GM18505 (cell line): Measurements from ENCODE around the gene ANKRD37.
"Not testable (repeated sequence)": the region's sequence is repeated elsewhere in the genome, so short reads cannot be mapped to it uniquely, and the experiment has no call there.

Experiments used
- ATAC-seq: cut with Tn5 transposase; IDR thresholded peaks from one replicate; pipeline ENCODE4 v1.9.1; 2021; ENCODE audit not compliant: unreplicated experiment
- POLR2A ChIP-seq: IDR thresholded peaks from 4 replicates; pipeline ENCODE4 v1.6.1; 2011; ENCODE audit warnings: borderline replicate concordance; ENCODE audit not compliant: insufficient read depth, insufficient read length; ENCODE audit errors: extremely low read depth

Gene ANKRD37, protein sequence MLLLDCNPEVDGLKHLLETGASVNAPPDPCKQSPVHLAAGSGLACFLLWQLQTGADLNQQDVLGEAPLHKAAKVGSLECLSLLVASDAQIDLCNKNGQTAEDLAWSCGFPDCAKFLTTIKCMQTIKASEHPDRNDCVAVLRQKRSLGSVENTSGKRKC

DNA sequence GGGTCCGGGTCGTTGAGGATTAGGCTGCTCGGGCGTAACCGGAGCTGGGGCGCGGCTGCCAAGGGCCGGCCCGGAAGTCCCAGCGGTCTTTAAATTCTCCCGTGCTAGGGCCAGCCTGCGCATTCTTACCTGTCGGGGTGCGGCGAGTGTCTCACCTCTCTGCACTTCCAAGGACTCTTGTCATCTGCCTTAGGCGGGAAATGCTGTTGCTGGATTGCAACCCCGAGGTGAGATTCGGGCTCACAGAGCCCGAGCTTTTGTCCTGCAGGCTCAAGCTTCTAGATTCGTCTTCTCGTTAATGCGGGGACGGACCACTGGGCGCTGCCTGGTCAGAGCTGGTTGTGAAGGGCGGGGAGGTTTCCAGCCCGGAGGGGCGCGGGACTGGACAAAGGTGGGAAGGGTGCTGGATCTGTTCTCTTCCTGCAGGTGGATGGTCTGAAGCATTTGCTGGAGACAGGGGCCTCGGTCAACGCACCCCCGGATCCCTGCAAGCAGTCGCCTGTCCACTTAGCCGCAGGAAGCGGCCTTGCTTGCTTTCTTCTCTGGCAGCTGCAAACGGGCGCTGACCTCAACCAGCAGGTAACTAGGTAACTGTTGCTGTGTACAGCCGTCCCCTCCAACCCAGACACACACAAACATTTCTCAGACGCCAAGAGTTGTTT lies at the start of gene ANKRD37:
ANKRD37 (plus strand) TSS at position 118 of the 662 bp plus-strand sequence; CDS start at position 201, 83 bp downstream.
- ATAC-seq = peak; percentile 8
- peak; percentile 82 for TF ChIP-seq POLR2A

DNA sequence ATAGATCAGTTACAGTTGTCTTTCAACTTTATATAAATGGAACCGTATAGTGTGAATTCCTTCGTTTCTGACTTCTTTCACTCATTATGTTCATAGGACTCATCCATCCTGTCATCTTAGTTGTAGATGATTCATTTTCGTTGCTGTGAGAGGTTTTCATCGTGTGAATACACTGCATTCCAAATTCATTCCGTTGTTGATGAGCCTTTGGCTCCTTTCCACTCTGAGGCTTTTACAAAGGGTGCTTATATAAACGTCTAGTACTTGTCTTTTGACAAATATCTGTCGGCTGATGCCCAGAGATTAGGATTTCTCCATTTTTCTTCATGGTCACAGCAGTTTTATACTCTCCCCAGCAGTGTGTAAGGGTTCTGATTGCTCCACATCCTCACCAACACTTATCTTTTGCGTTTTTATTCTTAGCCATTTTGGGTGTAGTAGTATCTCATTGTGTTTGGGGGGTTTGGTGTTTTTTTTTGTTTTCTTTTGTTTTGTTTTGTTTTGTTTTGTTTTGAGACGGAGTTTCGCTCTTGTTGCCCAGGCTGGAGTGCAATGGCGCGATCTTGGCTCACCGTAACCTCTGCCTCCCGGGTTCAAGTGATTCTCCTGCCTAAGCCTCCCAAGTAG lies 49.6 kb upstream of the ANKRD37 start:
- no peak for ATAC-seq
- TF ChIP-seq POLR2A = no peak

DNA sequence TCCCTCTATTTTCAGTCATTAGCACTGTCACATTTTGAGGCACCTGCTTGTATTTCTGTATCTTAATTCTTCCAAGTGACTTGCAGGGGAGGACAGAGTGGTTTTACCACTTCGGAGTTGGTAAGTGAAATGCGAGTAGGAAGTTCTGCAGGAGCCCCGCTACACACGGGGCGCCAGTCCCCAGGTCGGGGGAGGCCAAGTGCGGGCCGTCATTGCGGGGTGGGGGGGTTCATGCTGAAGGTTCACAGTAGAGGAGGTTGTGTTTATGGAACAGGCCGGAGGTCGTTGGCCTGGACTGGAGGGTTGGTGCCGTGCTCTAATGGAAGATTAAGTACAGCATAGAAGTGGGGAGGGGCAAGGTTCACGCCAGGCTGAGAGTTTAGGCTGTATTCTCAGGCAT lies 45.0 kb upstream of the ANKRD37 start:
- no peak for ATAC-seq
- TF ChIP-seq POLR2A = no peak

DNA sequence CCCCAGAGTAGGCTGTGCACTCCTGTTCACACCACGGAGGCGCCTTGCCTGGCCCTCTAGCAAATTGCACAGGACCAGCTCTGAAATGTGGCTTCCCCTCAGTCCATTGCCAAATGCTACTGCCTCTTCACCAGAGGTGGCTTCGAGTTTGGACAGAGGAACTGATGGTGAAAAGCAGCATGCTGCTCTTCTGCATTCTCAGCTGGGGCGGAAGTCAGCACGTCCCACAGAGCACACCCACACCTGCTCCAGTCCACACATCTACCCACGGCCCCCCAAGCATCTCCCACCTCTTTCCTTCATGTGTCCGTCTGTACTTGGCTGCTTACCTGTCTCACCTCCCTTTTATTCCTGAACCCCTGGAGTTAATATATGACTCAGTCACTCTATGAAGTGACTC lies 44.4 kb upstream of the ANKRD37 start:
- no peak for ATAC-seq
- no peak for TF ChIP-seq POLR2A

DNA sequence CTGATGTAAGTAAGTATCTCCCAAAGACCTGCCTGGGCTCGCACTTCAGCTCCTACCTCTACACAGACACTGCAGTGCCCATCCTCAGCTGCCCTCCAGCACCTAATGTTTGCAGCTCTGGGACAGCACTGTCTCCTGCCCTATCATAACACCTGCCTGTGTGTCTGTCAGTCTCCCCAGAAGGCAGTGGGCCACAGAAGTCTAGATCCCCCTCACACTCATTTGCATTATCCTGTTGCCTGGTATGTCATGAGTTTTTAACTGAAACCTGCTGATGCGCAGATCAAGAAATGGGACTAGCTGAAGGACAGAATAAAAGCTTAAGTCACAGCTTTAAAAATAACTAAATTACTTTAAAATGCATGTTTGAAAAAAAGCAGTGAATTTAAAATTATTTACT lies 43.9 kb upstream of the ANKRD37 start:
- ATAC-seq = no peak
- no peak for TF ChIP-seq POLR2A

DNA sequence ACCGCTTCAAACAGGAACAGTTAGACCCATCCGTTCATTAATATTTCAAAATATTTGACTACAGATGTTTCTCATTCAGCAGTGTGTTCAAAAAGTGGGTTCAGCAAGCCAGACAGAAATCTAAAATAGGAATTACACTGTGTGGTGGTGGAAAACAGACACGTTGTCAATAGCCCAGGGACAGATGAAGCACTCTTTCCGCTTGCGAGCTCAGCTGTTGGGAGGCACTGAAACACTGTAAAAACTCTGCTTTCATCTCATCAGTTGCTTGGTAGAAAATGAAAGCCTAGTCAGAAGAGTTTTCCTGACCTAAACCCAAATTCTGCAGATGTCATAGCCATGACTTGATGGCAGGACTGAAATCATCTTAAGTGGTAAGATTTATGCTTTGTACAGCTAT lies 39.4 kb upstream of the ANKRD37 start:
- no peak for ATAC-seq
- TF ChIP-seq POLR2A = no peak

DNA sequence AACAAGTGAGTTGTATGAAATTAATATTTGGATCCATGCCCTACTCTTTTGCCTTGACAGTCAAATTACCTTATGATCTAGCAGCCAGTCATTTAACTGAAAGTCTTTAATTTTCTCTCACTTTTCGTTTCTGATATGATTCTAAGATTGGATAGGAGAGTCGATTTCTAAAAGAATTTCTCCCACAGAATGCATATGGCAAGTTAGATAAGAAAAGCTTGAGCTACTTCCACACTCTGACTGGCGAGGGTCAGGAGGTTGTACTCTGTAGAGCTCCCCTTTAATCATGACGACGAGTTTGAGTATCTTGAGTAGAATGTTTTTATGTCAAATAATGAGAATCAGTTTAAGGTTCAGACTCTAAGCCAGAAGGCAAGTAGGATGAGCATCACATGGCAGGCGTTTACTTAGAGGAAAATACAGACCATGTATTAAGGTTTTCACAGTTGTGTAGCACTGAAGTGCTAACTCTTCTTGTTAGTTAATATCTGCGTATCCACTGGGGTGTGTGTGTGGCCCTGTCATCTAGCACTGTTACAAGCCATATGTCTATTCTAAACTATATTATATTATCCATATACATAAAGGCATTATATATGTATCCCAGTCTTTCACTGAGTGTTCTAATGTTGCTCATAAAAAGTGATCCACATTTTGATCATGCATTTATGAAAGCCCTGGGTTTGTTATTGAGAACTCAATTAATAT lies 38.8 kb upstream of the ANKRD37 start:
- TF ChIP-seq POLR2A = no peak
- ATAC-seq = no peak

DNA sequence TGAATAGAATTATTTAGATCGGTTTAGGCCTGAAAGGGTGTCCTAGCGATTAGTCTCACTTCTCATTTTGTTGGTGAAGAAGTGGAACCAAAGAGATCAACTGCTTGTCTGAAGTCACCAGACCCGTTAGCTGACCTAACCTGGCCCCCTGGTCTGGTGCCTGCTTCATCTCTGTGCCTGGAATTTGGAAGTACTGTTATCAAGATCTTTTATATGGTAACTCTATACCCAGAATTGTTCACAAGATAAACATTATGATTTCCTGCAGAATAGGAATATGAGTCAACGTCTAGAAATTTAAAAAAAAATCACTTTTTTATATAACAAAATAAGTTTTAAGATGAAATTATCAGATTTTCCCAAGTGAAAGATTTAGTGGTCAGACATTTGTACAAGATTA lies 38.1 kb upstream of the ANKRD37 start:
- ATAC-seq = no peak
- no peak for TF ChIP-seq POLR2A

DNA sequence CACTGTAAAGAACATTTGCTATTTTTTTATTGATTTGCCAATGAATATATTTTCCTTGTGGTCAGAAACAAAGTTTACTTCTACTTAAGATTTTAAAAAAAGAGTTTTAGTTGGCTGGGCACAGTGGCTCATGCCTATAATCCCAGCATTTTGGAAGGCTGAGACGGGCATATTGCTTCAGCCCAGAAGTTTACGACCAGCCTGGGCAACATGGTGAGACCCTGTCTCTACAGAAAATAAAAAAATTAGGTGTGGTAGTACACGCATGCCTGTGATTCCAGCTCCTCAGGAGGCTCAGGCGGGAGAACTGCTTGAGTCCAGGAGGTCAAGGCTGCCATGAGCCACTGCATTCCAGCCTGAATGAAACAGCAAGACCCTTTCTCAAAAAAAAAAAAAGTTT lies 37.7 kb upstream of the ANKRD37 start:
- no peak for TF ChIP-seq POLR2A
- no peak for ATAC-seq

DNA sequence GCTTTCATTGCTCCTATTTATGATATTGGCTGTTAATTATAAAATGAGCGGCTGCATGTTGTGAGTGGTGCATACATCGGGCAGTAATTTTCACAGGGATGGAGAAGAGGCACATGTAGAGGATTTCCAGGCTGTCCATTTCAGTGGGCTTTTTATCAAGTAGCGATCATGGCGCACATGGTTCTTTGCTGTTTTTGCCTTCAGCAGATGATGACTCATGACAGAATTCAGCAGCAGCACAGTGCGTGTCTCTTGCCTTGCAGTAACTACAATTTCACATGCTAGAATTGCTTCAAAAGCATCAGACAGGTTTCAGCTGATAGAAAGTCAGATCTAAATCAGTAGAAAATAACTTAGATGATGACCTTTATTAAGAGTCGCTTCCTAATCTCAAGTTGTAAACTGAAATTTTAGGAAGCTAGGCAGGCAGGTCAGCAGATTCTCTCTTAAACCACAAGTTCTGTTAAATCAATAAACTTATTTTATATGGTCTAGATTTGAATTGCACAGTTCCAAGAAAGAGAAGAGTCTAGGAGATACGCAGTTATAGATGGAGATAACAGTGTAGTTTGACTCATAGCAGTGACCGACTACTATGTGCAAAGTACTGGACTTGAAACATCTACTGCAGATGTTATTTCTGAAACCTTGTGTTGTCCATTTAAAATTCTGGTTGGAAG lies 36.7 kb upstream of the ANKRD37 start:
- no peak for TF ChIP-seq POLR2A
- no peak for ATAC-seq

DNA sequence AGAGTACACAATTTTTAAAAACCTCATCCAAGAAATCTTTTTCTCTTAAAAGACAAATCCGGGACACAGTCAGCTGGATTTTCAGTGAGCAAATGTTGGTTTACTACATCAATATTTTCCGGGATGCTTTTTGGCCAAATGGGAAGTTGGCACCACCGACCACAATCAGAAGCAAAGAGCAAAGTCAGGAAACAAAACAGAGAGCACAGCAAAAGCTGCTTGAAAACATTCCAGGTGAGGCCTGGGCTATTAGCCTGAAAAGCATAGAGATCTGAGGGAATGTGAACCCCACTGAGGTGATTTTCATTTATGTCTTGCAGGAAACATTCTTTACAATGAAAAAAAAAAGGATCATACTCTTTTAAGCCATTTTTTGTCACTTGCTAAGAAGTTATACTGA lies 34.8 kb upstream of the ANKRD37 start:
- ATAC-seq = no peak
- no peak for TF ChIP-seq POLR2A

DNA sequence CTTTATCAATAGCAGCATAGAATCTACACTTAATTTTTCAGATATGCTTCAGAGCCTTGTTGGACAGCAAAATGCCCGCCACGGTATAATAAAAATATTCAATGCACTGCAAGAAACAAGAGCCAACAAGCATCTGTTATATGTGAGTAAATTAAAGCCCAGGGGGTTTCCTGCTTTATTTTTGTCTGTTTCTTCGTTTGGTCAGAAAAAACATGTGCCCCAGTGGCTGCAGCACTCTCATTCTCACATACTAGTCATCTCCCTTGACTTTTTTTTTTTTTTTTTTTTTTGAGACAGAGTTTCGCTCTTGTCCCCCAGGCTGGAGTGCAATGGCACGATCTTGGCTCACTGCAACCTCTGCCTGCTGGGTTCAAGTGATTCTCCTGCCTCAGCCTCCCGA lies 34.1 kb upstream of the ANKRD37 start:
- not testable (repeated sequence) for ATAC-seq

DNA sequence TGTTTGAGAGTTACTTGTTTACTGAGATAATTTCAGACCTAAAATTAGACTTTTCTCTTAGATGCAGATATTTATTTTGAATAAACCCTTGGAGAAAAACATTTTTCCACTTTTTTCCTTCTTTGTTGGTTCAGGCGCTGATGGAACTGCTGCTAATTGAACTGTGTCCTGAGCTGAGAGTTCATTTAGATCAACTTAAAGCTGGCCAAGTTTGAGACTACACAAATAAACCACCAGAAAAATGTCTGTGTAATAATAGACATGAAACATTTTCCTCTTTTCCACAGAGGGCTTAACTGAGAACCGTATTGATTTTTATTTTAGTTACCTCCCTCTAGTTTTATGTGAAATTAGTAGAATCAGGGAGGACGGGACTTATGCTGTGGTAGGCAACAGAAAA lies 33.4 kb upstream of the ANKRD37 start:
- ATAC-seq = no peak
- TF ChIP-seq POLR2A = no peak

DNA sequence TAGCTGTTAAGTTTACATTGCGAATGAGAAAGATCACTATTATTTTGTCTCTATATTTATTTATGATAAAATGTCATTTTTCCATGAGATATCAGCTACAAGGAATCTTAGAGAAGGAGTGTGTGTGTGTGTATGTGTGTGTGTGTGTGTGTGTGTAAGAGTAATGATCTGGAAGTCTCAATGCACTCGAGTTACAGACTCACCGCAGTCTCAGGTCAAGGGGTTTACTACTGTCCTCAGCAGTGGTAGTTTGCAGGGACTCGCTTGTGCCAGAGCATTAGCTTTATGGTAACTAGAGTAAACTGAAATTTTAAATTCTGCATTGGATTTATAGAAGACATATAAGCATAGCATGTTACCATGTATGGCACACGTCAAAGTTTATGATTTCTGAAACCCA lies 31.8 kb upstream of the ANKRD37 start:
- no peak for TF ChIP-seq POLR2A
- no peak for ATAC-seq

DNA sequence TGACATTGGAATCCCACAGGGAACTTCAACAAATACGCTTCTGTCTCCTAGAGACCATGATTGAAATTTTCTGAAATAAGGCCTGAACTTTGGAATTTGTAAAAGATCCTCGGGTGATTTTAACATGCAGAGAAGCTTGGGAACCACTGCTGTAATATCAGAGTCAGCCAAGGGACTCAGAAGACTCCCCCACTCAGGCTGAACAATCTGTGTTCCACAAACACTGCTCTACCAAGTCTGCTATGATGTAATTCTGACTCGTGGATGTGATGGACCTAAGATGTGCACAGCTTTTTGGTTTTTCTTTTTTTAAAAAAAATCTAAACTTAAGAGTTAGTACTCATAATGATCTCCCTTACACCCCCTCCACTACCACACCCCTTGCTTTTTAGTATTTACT lies 26.9 kb upstream of the ANKRD37 start:
- ATAC-seq = no peak
- TF ChIP-seq POLR2A = no peak
